Prostate gland (tissue), 2 donors: ENCODE data around the gene C2CD4C. TPM values are rescaled to one million over a fixed set of nuclear protein-coding genes. Genes with fewer than 3 reads are reported as not detected.

Experiments used
- DNase-seq: peaks from one replicate; pipeline ENCODE4 v3.0.0-alpha.2; 2019; ENCODE audit warnings: low spot score
- H3K27ac ChIP-seq, 2 donors: fragments of 200-600 bp; sonication (generic); 2 replicates each; pipeline ENCODE4 v1.5.1; 2017 to 2019
- H3K27me3 ChIP-seq: fragments of 200-600 bp; sonication (generic); replicated peaks from 2 replicates; pipeline ENCODE4 v1.5.1; 2019; ENCODE audit not compliant: insufficient read depth
- H3K36me3 ChIP-seq, 2 donors: fragments of 200-600 bp; sonication (generic); 1 replicate in 1 of 2; 2 replicates in 1 of 2; pipeline versions ENCODE4 v1.5.1 to v1.8.1; 2017 to 2019
- H3K4me1 ChIP-seq: fragments of 200-600 bp; sonication (generic); replicated peaks from 2 replicates; pipeline ENCODE4 v1.5.1; 2019
- H3K4me3 ChIP-seq, 2 donors: fragments of 200-600 bp; sonication (generic); 2 replicates each; pipeline ENCODE4 v1.5.1; 2017 to 2019
- H3K9me3 ChIP-seq: fragments of 200-600 bp; sonication (generic); 2 replicates; pipeline ENCODE4 v1.5.1; 2017
- POLR2A ChIP-seq: fragments of 450-650 bp; IDR thresholded peaks from one replicate; pipeline ENCODE4 v1.6.1; 2016; ENCODE audit warnings: antibody characterized with exemption, mild to moderate bottlenecking
- POLR2AphosphoS5 ChIP-seq: sonication (generic); formaldehyde crosslinking; IDR thresholded peaks from one replicate; pipeline ENCODE4 v1.6.1; 2017; ENCODE audit warnings: antibody characterized with exemption
- whole genome bisulfite sequencing: methylation state at CpG from one replicate; pipeline ENCODE4 v1.1.5; 2018; 5-methylcytosine and 5-hydroxymethylcytosine counted together
- intact Hi-C: fragments of 100-400 bp; cut with DNase I; formaldehyde crosslinking; loops from one replicate; pipeline ENCODE4 v1.14.2; 2022
- total RNA-seq, 2 donors: library from RNA; depleted of rRNA; stranded (reverse); fragments of >200 nt; gene quantifications; one replicate each; pipeline ENCODE4 v1.1.0, GENCODE V29; 2016
- TF ChIP-seq, protein P1 (sequence below), 4 experiments: fragments of 200-600 bp in 2 of 4; fragments of 450-650 bp in 2 of 4; sonication (generic) in 2 of 4; IDR thresholded peaks; 1 replicate in 3 of 4; 2 replicates in 1 of 4; pipeline ENCODE4 v1.5.1; 2016 to 2019; ENCODE audit warnings: antibody characterized with exemption in 4 of 4, mild to moderate bottlenecking in 2 of 4, moderate library complexity in 2 of 4

C2CD4C gene
- total RNA-seq, 2 donors from 2014 or later, result 0.59 to 3.1 TPM

DNA sequence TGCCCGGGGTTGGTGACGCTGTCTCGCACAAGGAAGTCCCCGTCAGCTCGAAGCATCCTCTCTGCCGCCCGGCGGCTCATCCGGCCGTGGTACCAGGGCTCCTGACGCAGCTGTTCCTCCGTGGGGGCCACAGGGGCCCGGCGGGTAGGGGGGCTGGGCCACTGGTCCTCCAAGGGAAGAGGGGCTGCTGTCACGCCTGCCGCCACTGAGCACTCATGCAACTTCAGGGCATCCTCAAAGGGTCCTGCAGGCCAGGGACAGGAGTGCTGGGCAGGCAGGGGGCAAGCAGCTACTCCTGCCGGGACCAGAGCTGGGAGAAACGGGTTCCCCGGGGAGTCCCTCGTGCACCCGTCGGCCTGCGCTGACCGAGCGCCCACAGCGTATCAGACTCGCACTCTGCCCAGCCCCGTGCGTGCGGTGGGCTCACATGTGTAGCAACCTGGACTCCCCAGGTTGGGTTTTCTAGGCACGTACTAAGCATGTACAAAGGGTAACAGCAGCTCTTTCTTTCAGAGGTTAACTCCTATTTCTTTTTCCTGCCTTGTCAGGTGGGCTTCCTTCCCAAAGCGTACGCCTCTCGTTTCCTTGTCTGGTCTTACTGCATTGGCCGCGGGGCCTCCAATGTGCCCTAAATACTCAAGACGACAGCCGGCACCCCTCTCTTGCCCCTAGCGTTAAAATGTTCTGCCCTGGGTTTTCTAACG, 13.4 kb upstream of the C2CD4C start:
- TF ChIP-seq, protein P1, sequence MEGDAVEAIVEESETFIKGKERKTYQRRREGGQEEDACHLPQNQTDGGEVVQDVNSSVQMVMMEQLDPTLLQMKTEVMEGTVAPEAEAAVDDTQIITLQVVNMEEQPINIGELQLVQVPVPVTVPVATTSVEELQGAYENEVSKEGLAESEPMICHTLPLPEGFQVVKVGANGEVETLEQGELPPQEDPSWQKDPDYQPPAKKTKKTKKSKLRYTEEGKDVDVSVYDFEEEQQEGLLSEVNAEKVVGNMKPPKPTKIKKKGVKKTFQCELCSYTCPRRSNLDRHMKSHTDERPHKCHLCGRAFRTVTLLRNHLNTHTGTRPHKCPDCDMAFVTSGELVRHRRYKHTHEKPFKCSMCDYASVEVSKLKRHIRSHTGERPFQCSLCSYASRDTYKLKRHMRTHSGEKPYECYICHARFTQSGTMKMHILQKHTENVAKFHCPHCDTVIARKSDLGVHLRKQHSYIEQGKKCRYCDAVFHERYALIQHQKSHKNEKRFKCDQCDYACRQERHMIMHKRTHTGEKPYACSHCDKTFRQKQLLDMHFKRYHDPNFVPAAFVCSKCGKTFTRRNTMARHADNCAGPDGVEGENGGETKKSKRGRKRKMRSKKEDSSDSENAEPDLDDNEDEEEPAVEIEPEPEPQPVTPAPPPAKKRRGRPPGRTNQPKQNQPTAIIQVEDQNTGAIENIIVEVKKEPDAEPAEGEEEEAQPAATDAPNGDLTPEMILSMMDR (IDR thresholded peaks at IDR 0.05), result no peak
- TF ChIP-seq POLR2A (no peak), POLR2AphosphoS5 (no peak)
- 77% methylated on average over 38 of the region's 40 CpGs for WGBS
- intact Hi-C loops, result no loop called here

GRCh38 chr19:419721-420515, 11.0 kb upstream of the C2CD4C start:
- intact Hi-C loops, result no loop called here
- Histone ChIP-seq H3K27ac (no peak overlapping the region), H3K36me3 (no peaks in the 10 kb centered on the region), H3K4me1 (no peaks in the 10 kb centered on the region), H3K4me3 (no peak overlapping the region), H3K27me3 (no peaks in the 10 kb centered on the region), H3K9me3 (no peaks in the 10 kb centered on the region)
- no peak for DNase-seq
- no peak for TF ChIP-seq POLR2AphosphoS5
- no peak for TF ChIP-seq POLR2A
- TF ChIP-seq, protein P1 (IDR thresholded peaks at IDR 0.05), result no peak
- 83% methylated on average over 31 of the region's 31 CpGs for WGBS

More for the DNA sequence above, 13.4 kb upstream of the C2CD4C start:
- Histone ChIP-seq H3K27me3 (no peaks in the 10 kb centered on the region), H3K36me3 (no peaks in the 10 kb centered on the region), H3K4me3 (no peak overlapping the region), H3K4me1 (no peaks in the 10 kb centered on the region), H3K27ac (no peak overlapping the region), H3K9me3 (no peaks in the 10 kb centered on the region)
- DNase-seq, result no peak

- intact Hi-C loops, result no loop called here
- no peak overlapping the region for H3K4me3 ChIP-seq
- 88% methylated on average over 51 of the region's 51 CpGs for WGBS
- TF ChIP-seq, protein P1 (IDR thresholded peaks at IDR 0.05), result no peak
- no peak for TF ChIP-seq POLR2AphosphoS5
- TF ChIP-seq POLR2A, result no peak
- H3K4me1 ChIP-seq, result no peaks in the 10 kb centered on the region
- no peaks in the 10 kb centered on the region for H3K36me3 ChIP-seq
- no peaks in the 10 kb centered on the region for H3K9me3 ChIP-seq
- no peak overlapping the region for H3K27ac ChIP-seq
- DNase-seq, result no peak
- H3K27me3 ChIP-seq, result no peaks in the 10 kb centered on the region
Observed at GRCh38 chr19:418761-419671, 10.1 kb upstream of the C2CD4C start.

GRCh38 chr19:416416-416815, 7.5 kb upstream of the C2CD4C start:
- Histone ChIP-seq H3K4me3 (no peak overlapping the region), H3K36me3 (no peaks in the 10 kb centered on the region), H3K27me3 (no peaks in the 10 kb centered on the region), H3K9me3 (no peaks in the 10 kb centered on the region), H3K27ac (no peak overlapping the region), H3K4me1 (no peaks in the 10 kb centered on the region)
- intact Hi-C loops, result no loop called here
- DNase-seq, result no peak
- TF ChIP-seq POLR2AphosphoS5 (no peak), POLR2A (no peak)
- 83% methylated on average over 13 of the region's 14 CpGs for WGBS

- no peak for TF ChIP-seq POLR2A
- TF ChIP-seq, protein P1 (IDR thresholded peaks at IDR 0.05), result no peak
- TF ChIP-seq POLR2AphosphoS5, result no peak
- DNase-seq, result no peak
- no peaks in the 10 kb centered on the region for H3K9me3 ChIP-seq
- no peaks in the 10 kb centered on the region for H3K4me1 ChIP-seq
- H3K4me3 ChIP-seq, result no peak overlapping the region
- H3K27ac ChIP-seq, result no peak overlapping the region
- 93% methylated on average over 1 of the region's 1 CpG for WGBS
- H3K36me3 ChIP-seq, result no peaks in the 10 kb centered on the region
- no peaks in the 10 kb centered on the region for H3K27me3 ChIP-seq
- intact Hi-C loops, result no loop called here
Observed at GRCh38 chr19:415292-415691, 6.3 kb upstream of the C2CD4C start.
